Measurements from ENCODE around the gene DGKZ. TPM values are rescaled to one million over a fixed set of nuclear protein-coding genes. Genes with fewer than 3 reads are reported as not detected.

The DGKZ gene
- total RNA-seq, 1 experiment from 2014 or later, result 68.9 TPM

- no peak overlapping the region for H2AFZ ChIP-seq (ENCODE audit: low read length)
- H3K9ac ChIP-seq (ENCODE audit: extremely low read depth, insufficient read length, low read length), result no peak overlapping the region
- no peaks in the 10 kb centered on the region; the same call in 1 of the 2 replicates for H3K4me1 ChIP-seq (ENCODE audit: insufficient read depth, low read length)
- H3K9me3 ChIP-seq (ENCODE audit: control insufficient read depth, low read depth, low read length), result no peaks in the 10 kb centered on the region
- H2BK5ac ChIP-seq (ENCODE audit: insufficient read length, low read length), result no peak overlapping the region
- DNase-seq, result no peak
- no peak overlapping the region for H3T11ph ChIP-seq (ENCODE audit: low read length)
- H3K23ac ChIP-seq (ENCODE audit: insufficient read length, low read depth, low read length), result no peak overlapping the region
- H2BK120ac ChIP-seq (ENCODE audit: low read depth, low read length, poor library complexity, severe bottlenecking), result no peak overlapping the region
- H4K20me1 ChIP-seq (ENCODE audit: control insufficient read depth, insufficient read depth, insufficient read length), result no peaks in the 10 kb centered on the region
- peaks cover 0 to 9% (median 2%) of the 10 kb centered on the region in 3 experiments; a peak in 3 of 7 replicates for H3K36me3 Mint-ChIP-seq (ENCODE audit: insufficient read depth in 1 of 3, low read depth in 3 of 3)
- peak overlapping the region; percentile 34 to 91 (median 82); a peak in 5 of 7 replicates for H3K27ac Mint-ChIP-seq
- no peak overlapping the region; the same call in 1 of the 2 replicates for H3K14ac ChIP-seq (ENCODE audit: insufficient read depth, low read length)
- peak overlapping the region in 1 of 2 experiments; percentile 16; a peak in 1 of 5 replicates for H3K4me3 Mint-ChIP-seq
- no peak overlapping the region for H2BK12ac ChIP-seq (ENCODE audit: insufficient read length, low read depth, low read length)
- no peaks in the 10 kb centered on the region for H3K27me3 Mint-ChIP-seq (ENCODE audit: low read depth)
- no peaks in the 10 kb centered on the region for H3K9me3 Mint-ChIP-seq
- H3K79me2 ChIP-seq (ENCODE audit: insufficient read depth, low read length), result peaks cover 2% of the 10 kb centered on the region; the same call in 1 of the 2 replicates
- H3K27ac ChIP-seq (ENCODE audit: insufficient read length, low read depth, low read length), result no peak overlapping the region
- H3K56ac ChIP-seq (ENCODE audit: insufficient read length, low read depth, low read length), result no peak overlapping the region
- no peak overlapping the region for H3K4me2 ChIP-seq (ENCODE audit: insufficient read depth, insufficient read length, low read length)
- peaks cover 6% of the 10 kb centered on the region for H3K79me1 ChIP-seq (ENCODE audit: insufficient read depth, low read depth, low read length, poor library complexity, severe bottlenecking)
- no peaks in the 10 kb centered on the region for H3K23me2 ChIP-seq (ENCODE audit: insufficient read length, low read depth, low read length, poor library complexity, severe bottlenecking)
- no peak overlapping the region for H4K5ac ChIP-seq (ENCODE audit: insufficient read length, low read depth, low read length)
- no CpG with 5 or more reads among the region's 11 CpGs for WGBS (ENCODE audit: extremely low coverage, insufficient read length, low lambda C conversion rate)
- no peak overlapping the region for H2BK20ac ChIP-seq (ENCODE audit: low read depth, low read length, poor library complexity, severe bottlenecking)
- no peaks in the 10 kb centered on the region for H3K27me3 ChIP-seq (ENCODE audit: insufficient read depth, low read length)
- H4K8ac ChIP-seq (replicated peaks; ENCODE audit: insufficient read length, low read depth, low read length), result no peak overlapping the region
- no peak for TF ChIP-seq CTCF (conservative IDR thresholded peaks at IDR 0.05)
- H2BK15ac ChIP-seq (ENCODE audit: low read depth, low read length), result no peak overlapping the region
- H4K91ac ChIP-seq (ENCODE audit: insufficient read length, low read depth, low read length), result no peak overlapping the region
- H3K4me1 Mint-ChIP-seq, result peaks cover 46 to 64% of the 10 kb centered on the region in 2 experiments
- no peak overlapping the region for H3K4ac ChIP-seq (ENCODE audit: low read depth, low read length)
- no peak overlapping the region for H2AK5ac ChIP-seq (ENCODE audit: insufficient read length, low read length)
- H3K18ac ChIP-seq (ENCODE audit: insufficient read length, low read depth, low read length), result no peak overlapping the region
Observed at GRCh38 chr11:46357483-46357936, 10.2 kb downstream of the DGKZ start.
